OCI-LY1 (cell line): ENCODE results near the gene PDE3A.

Experiments
- H2AFZ ChIP-seq: fragments of 200-600 bp; sonication (generic), shearing (Covaris generic); 2 replicates; pipeline ENCODE4 v1.6.0; 2014; ENCODE audit warnings: antibody characterized with exemption, mild to moderate bottlenecking, low read length
- H3F3A ChIP-seq: fragments of 200-600 bp; sonication (generic), shearing (Covaris generic); 2 replicates; pipeline ENCODE4 v1.6.0; 2014; ENCODE audit warnings: mild to moderate bottlenecking, antibody characterized with exemption, low read length, moderate library complexity; ENCODE audit not compliant: insufficient read depth
- H3K27ac ChIP-seq: fragments of 200-600 bp; sonication (generic); 2 replicates; pipeline ENCODE4 v1.5.1; 2014; ENCODE audit warnings: low read length, mixed run types, mild to moderate bottlenecking, low read depth; ENCODE audit not compliant: poor library complexity, severe bottlenecking
- H3K27me3 ChIP-seq: fragments of 200-600 bp; sonication (generic); 2 replicates; pipeline ENCODE4 v1.6.0; 2014; ENCODE audit warnings: antibody characterized with exemption, mild to moderate bottlenecking, low read length, moderate library complexity; ENCODE audit not compliant: insufficient read depth
- H3K36me3 ChIP-seq: fragments of 200-600 bp; sonication (generic); 2 replicates; pipeline ENCODE4 v1.6.1; 2014; ENCODE audit warnings: mild to moderate bottlenecking, antibody characterized with exemption, low read length, moderate library complexity, mixed read lengths; ENCODE audit not compliant: insufficient read depth
- H3K4me1 ChIP-seq: fragments of 200-600 bp; sonication (generic); 2 replicates; pipeline ENCODE4 v1.5.1; 2014; ENCODE audit warnings: mild to moderate bottlenecking, low read length, moderate library complexity; ENCODE audit not compliant: insufficient read depth, severe bottlenecking
- H3K4me2 ChIP-seq: fragments of 200-600 bp; sonication (generic), shearing (Covaris generic); 2 replicates; pipeline ENCODE4 v1.6.1; 2014; ENCODE audit warnings: low read length
- H3K4me3 ChIP-seq: fragments of 200-600 bp; sonication (generic); 2 replicates; pipeline ENCODE4 v1.5.1; 2014; ENCODE audit warnings: low read length, low read depth, mild to moderate bottlenecking, mixed read lengths; ENCODE audit not compliant: poor library complexity, severe bottlenecking
- H3K79me2 ChIP-seq: fragments of 200-600 bp; shearing (Covaris generic); 2 replicates; pipeline ENCODE4 v1.6.1; 2016; ENCODE audit warnings: mixed run types, low read length, mixed read lengths; ENCODE audit not compliant: insufficient read depth
- H3K9ac ChIP-seq: fragments of 200-600 bp; sonication (generic), shearing (Covaris generic); 2 replicates; pipeline ENCODE4 v1.6.1; 2014; ENCODE audit warnings: mild to moderate bottlenecking, low read length, mixed read lengths
- H3K9me2 ChIP-seq: fragments of 200-600 bp; sonication (generic), shearing (Covaris generic); 2 replicates; pipeline ENCODE4 v1.6.1; 2014; ENCODE audit warnings: low read depth, mild to moderate bottlenecking, low read length, mixed read lengths
- H3K9me3 ChIP-seq: fragments of 200-600 bp; shearing (Covaris generic); 2 replicates; pipeline ENCODE4 v1.6.1; 2014; ENCODE audit warnings: low read length, mixed read lengths
- H4K20me1 ChIP-seq: fragments of 200-600 bp; sonication (generic), shearing (Covaris generic); 2 replicates; pipeline ENCODE4 v1.6.0; 2016; ENCODE audit warnings: mild to moderate bottlenecking, low read length; ENCODE audit not compliant: insufficient read depth
- CTCF ChIP-seq: fragments of 200-600 bp; sonication (generic), shearing (Covaris generic); IDR thresholded peaks from 2 replicates; pipeline ENCODE4 v1.5.1; 2017; ENCODE audit warnings: mild to moderate bottlenecking, antibody characterized with exemption, low read length, moderate library complexity, mixed read lengths
- EZH2 ChIP-seq: fragments of 200-600 bp; sonication (generic), shearing (Covaris generic); IDR thresholded peaks from 2 replicates; pipeline ENCODE4 v1.8.0; 2017; ENCODE audit warnings: borderline replicate concordance, mixed run types, mild to moderate bottlenecking, antibody characterized with exemption, low read length, moderate library complexity, mixed read lengths

Gene PDE3A

GRCh38 chr12:20560935-20561334 lies 192.6 kb downstream of the PDE3A start:
- Histone ChIP-seq H3K9me3 (no peaks in the 10 kb centered on the region), H3K79me2 (no peaks in the 10 kb centered on the region), H3K27me3 (no peaks in the 10 kb centered on the region), H4K20me1 (no peaks in the 10 kb centered on the region), H3K36me3 (no peaks in the 10 kb centered on the region), H3K27ac (no peak overlapping the region), H3K4me2 (no peak overlapping the region), H3F3A (no peaks in the 10 kb centered on the region), H3K4me3 (no peak overlapping the region), H3K9ac (no peak overlapping the region), H3K9me2 (no peaks in the 10 kb centered on the region), H2AFZ (no peak overlapping the region), H3K4me1 (no peaks in the 10 kb centered on the region)
- no peak for TF ChIP-seq EZH2
- no peak for TF ChIP-seq CTCF

- Histone ChIP-seq H3K4me3 (no peak overlapping the region), H2AFZ (no peak overlapping the region), H3K27me3 (no peaks in the 10 kb centered on the region), H3K4me2 (no peak overlapping the region), H3F3A (no peaks in the 10 kb centered on the region), H3K9me2 (no peaks in the 10 kb centered on the region), H3K27ac (no peak overlapping the region), H3K9me3 (no peaks in the 10 kb centered on the region), H4K20me1 (no peaks in the 10 kb centered on the region), H3K36me3 (no peaks in the 10 kb centered on the region), H3K79me2 (no peaks in the 10 kb centered on the region), H3K4me1 (no peaks in the 10 kb centered on the region), H3K9ac (no peak overlapping the region)
- no peak for TF ChIP-seq CTCF
- TF ChIP-seq EZH2 = no peak
These were observed 193.5 kb downstream of the PDE3A start for GRCh38 chr12:20561871-20562270.

- no peak overlapping the region for H3K4me2 ChIP-seq
- TF ChIP-seq EZH2 = no peak
- H3K36me3 ChIP-seq = no peaks in the 10 kb centered on the region
- no peaks in the 10 kb centered on the region for H3K9me2 ChIP-seq
- H3F3A ChIP-seq = no peaks in the 10 kb centered on the region
- H3K27me3 ChIP-seq = no peaks in the 10 kb centered on the region
- no peak overlapping the region for H3K9ac ChIP-seq
- no peak overlapping the region for H3K27ac ChIP-seq
- H3K4me3 ChIP-seq = no peak overlapping the region
- no peaks in the 10 kb centered on the region for H3K4me1 ChIP-seq
- no peak overlapping the region for H2AFZ ChIP-seq
- no peaks in the 10 kb centered on the region for H3K79me2 ChIP-seq
- no peaks in the 10 kb centered on the region for H4K20me1 ChIP-seq
- no peaks in the 10 kb centered on the region for H3K9me3 ChIP-seq
These were observed 199.1 kb downstream of the PDE3A start for GRCh38 chr12:20567413-20567812.

GRCh38 chr12:20572451-20572850 lies 204.1 kb downstream of the PDE3A start:
- H3K9me3 ChIP-seq = no peaks in the 10 kb centered on the region
- no peak overlapping the region for H3K4me3 ChIP-seq
- H3K27ac ChIP-seq = no peak overlapping the region
- H3K36me3 ChIP-seq = no peaks in the 10 kb centered on the region
- H3K27me3 ChIP-seq = no peaks in the 10 kb centered on the region
- TF ChIP-seq CTCF = no peak
- TF ChIP-seq EZH2 = no peak
- no peaks in the 10 kb centered on the region for H3K4me1 ChIP-seq
- no peaks in the 10 kb centered on the region for H3F3A ChIP-seq
- H3K9me2 ChIP-seq = no peaks in the 10 kb centered on the region
- no peak overlapping the region for H3K9ac ChIP-seq
- H4K20me1 ChIP-seq = no peaks in the 10 kb centered on the region
- no peak overlapping the region for H3K4me2 ChIP-seq
- no peak overlapping the region for H2AFZ ChIP-seq
- no peaks in the 10 kb centered on the region for H3K79me2 ChIP-seq
